HepG2 (cell line): Measurements from ENCODE around the gene SEC24D.

Source experiments
- CTCF ChIP-seq: sonication (generic); formaldehyde crosslinking; IDR thresholded peaks from 2 replicates; pipeline ENCODE4 v1.5.0; 2020; ENCODE audit warnings: mild to moderate bottlenecking, missing genetic modification reagents, moderate library complexity
- SMAD3 ChIP-seq: sonication (generic); formaldehyde crosslinking; IDR thresholded peaks from 2 replicates; pipeline ENCODE4 v1.4.0; 2020; ENCODE audit warnings: missing genetic modification reagents
- TAF15 ChIP-seq: fragments of 200-400 bp; formaldehyde crosslinking; IDR thresholded peaks from one replicate; pipeline ENCODE4 v1.6.1; 2018; ENCODE audit warnings: mild to moderate bottlenecking, low read depth, low read length; ENCODE audit not compliant: poor library complexity, severe bottlenecking
- ZFX ChIP-seq: sonication (generic); formaldehyde crosslinking; IDR thresholded peaks from 2 replicates; pipeline ENCODE4 v1.4.0; 2020; ENCODE audit warnings: mild to moderate bottlenecking, low read depth, missing genetic modification reagents, moderate library complexity

DNA sequence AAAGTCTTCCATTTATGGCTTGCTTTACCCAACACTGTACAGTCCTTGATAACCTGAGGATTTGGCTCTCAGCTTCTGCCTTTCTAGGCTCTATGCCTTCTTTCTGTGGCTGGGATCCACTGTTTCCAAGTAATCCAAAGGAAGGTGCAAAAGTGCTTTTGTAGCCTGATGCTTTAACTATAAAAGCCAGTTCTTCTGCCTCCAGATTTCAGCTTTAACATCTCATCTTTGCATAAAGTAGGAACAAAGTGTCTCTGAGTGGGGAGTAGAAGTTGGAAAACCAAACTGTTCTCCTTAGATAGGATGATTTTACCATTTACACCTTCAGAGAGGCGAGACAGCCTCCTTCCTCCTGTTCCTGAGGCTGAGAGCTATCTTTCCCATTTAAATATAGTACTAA lies 11.1 kb upstream of the SEC24D start:
- no peak for TF ChIP-seq TAF15
- TF ChIP-seq CTCF (CRISPR knock-in tag): no peak
- no peak for TF ChIP-seq SMAD3
- no peak for TF ChIP-seq ZFX (CRISPR knock-in tag)
